OCI-LY1 (cell line): ENCODE data around the gene NBDY.
"Not testable (repeated sequence)": the region's sequence is repeated elsewhere in the genome, so short reads cannot be mapped to it uniquely, and the experiment has no call there.

Experiments used
- H2AFZ ChIP-seq: fragments of 200-600 bp; sonication (generic), shearing (Covaris generic); 2 replicates; pipeline ENCODE4 v1.6.0; 2014; ENCODE audit warnings: antibody characterized with exemption, mild to moderate bottlenecking, low read length
- H3F3A ChIP-seq: fragments of 200-600 bp; sonication (generic), shearing (Covaris generic); 2 replicates; pipeline ENCODE4 v1.6.0; 2014; ENCODE audit warnings: mild to moderate bottlenecking, antibody characterized with exemption, low read length, moderate library complexity; ENCODE audit not compliant: insufficient read depth
- H3K27ac ChIP-seq: fragments of 200-600 bp; sonication (generic); 2 replicates; pipeline ENCODE4 v1.5.1; 2014; ENCODE audit warnings: low read length, mixed run types, mild to moderate bottlenecking, low read depth; ENCODE audit not compliant: poor library complexity, severe bottlenecking
- H3K27me3 ChIP-seq: fragments of 200-600 bp; sonication (generic); 2 replicates; pipeline ENCODE4 v1.6.0; 2014; ENCODE audit warnings: antibody characterized with exemption, mild to moderate bottlenecking, low read length, moderate library complexity; ENCODE audit not compliant: insufficient read depth
- H3K36me3 ChIP-seq: fragments of 200-600 bp; sonication (generic); 2 replicates; pipeline ENCODE4 v1.6.1; 2014; ENCODE audit warnings: mild to moderate bottlenecking, antibody characterized with exemption, low read length, moderate library complexity, mixed read lengths; ENCODE audit not compliant: insufficient read depth
- H3K4me1 ChIP-seq: fragments of 200-600 bp; sonication (generic); 2 replicates; pipeline ENCODE4 v1.5.1; 2014; ENCODE audit warnings: mild to moderate bottlenecking, low read length, moderate library complexity; ENCODE audit not compliant: insufficient read depth, severe bottlenecking
- H3K4me2 ChIP-seq: fragments of 200-600 bp; sonication (generic), shearing (Covaris generic); 2 replicates; pipeline ENCODE4 v1.6.1; 2014; ENCODE audit warnings: low read length
- H3K4me3 ChIP-seq: fragments of 200-600 bp; sonication (generic); 2 replicates; pipeline ENCODE4 v1.5.1; 2014; ENCODE audit warnings: low read length, low read depth, mild to moderate bottlenecking, mixed read lengths; ENCODE audit not compliant: poor library complexity, severe bottlenecking
- H3K79me2 ChIP-seq: fragments of 200-600 bp; shearing (Covaris generic); 2 replicates; pipeline ENCODE4 v1.6.1; 2016; ENCODE audit warnings: mixed run types, low read length, mixed read lengths; ENCODE audit not compliant: insufficient read depth
- H3K9ac ChIP-seq: fragments of 200-600 bp; sonication (generic), shearing (Covaris generic); 2 replicates; pipeline ENCODE4 v1.6.1; 2014; ENCODE audit warnings: mild to moderate bottlenecking, low read length, mixed read lengths
- H3K9me2 ChIP-seq: fragments of 200-600 bp; sonication (generic), shearing (Covaris generic); 2 replicates; pipeline ENCODE4 v1.6.1; 2014; ENCODE audit warnings: low read depth, mild to moderate bottlenecking, low read length, mixed read lengths
- H3K9me3 ChIP-seq: fragments of 200-600 bp; shearing (Covaris generic); 2 replicates; pipeline ENCODE4 v1.6.1; 2014; ENCODE audit warnings: low read length, mixed read lengths
- H4K20me1 ChIP-seq: fragments of 200-600 bp; sonication (generic), shearing (Covaris generic); 2 replicates; pipeline ENCODE4 v1.6.0; 2016; ENCODE audit warnings: mild to moderate bottlenecking, low read length; ENCODE audit not compliant: insufficient read depth
- CTCF ChIP-seq: fragments of 200-600 bp; sonication (generic), shearing (Covaris generic); IDR thresholded peaks from 2 replicates; pipeline ENCODE4 v1.5.1; 2017; ENCODE audit warnings: mild to moderate bottlenecking, antibody characterized with exemption, low read length, moderate library complexity, mixed read lengths
- EZH2 ChIP-seq: fragments of 200-600 bp; sonication (generic), shearing (Covaris generic); IDR thresholded peaks from 2 replicates; pipeline ENCODE4 v1.8.0; 2017; ENCODE audit warnings: borderline replicate concordance, mixed run types, mild to moderate bottlenecking, antibody characterized with exemption, low read length, moderate library complexity, mixed read lengths

Gene NBDY

GRCh38 chrX:56778099-56778923, 49.3 kb downstream of the NBDY start:
- not testable (repeated sequence) for H2AFZ ChIP-seq, H3K27me3 ChIP-seq, H3K79me2 ChIP-seq, H3K9me3 ChIP-seq, H3K9ac ChIP-seq, H3K9me2 ChIP-seq, H3K4me3 ChIP-seq, H4K20me1 ChIP-seq, H3K4me1 ChIP-seq, H3K27ac ChIP-seq, H3K4me2 ChIP-seq, H3F3A ChIP-seq, H3K36me3 ChIP-seq

DNA sequence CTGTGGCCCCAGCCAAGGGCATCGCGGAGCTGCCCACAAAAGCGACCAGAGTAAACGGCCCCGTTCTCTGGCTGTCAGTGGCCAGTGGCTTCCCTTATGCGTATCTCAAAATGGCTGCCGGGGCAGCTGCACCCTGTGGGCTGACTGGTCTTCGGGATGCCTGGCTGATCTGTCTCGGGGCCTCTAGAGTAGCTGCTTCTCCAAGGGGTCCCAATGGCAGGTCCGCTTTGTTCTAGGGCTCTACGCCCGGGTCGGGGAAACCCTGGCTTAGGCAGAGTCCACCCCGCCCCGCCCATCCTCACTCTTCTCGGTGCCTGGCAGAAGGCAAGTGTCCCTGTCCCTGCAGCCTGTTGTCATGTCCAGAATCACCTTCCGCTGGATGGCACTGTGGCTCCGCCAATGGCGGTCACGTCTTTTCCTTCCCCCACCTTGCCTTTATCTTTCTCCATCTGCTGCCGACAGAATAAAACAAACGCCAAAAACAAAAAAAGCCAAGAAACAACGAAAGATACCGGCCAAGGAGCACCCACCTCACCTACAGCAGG, 50.0 kb downstream of the NBDY start:
- H3K9me3 ChIP-seq, H3K4me1 ChIP-seq, H3K27me3 ChIP-seq, H3K79me2 ChIP-seq, H4K20me1 ChIP-seq, H3K36me3 ChIP-seq, H3K4me2 ChIP-seq, H3K4me3 ChIP-seq, H2AFZ ChIP-seq, H3K27ac ChIP-seq, H3F3A ChIP-seq, H3K9ac ChIP-seq, H3K9me2 ChIP-seq: not testable (repeated sequence)

- not testable (repeated sequence) for H3K4me2 ChIP-seq, H3K9ac ChIP-seq
These were observed 51.9 kb downstream of the NBDY start for GRCh38 chrX:56780681-56781649.

DNA sequence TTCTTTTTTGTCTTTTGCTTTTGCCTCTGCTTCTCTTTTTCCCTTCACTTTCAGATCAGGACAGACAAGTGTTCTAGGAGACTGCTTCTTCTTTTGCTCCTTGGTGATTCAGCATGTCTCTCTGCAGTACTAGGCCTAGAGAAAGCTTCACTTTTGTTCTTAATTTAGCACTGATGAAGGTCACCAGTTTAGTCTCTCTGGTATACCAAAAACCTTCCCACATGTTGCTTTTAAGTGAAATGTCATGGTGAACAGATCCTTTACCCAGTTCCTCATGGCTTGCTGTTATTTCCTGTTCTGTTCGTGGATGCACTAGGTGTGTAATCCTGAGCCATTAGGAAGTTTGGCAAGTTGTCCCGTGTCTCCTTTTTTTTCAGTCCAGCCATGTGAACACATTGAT, 53.3 kb downstream of the NBDY start:
- Histone ChIP-seq H2AFZ (no peak overlapping the region), H3K9ac (no peak overlapping the region), H3K36me3 (no peaks in the 10 kb centered on the region), H3F3A (no peaks in the 10 kb centered on the region), H3K9me3 (no peaks in the 10 kb centered on the region), H3K4me1 (no peaks in the 10 kb centered on the region), H3K4me2 (no peak overlapping the region), H3K27me3 (no peaks in the 10 kb centered on the region), H3K79me2 (no peaks in the 10 kb centered on the region), H3K4me3 (no peak overlapping the region), H3K9me2 (no peaks in the 10 kb centered on the region), H4K20me1 (no peaks in the 10 kb centered on the region), H3K27ac (no peak overlapping the region)
- TF ChIP-seq CTCF, result no peak
- no peak for TF ChIP-seq EZH2

More at GRCh38 chrX:56780681-56781649, 51.9 kb downstream of the NBDY start:
- not testable (repeated sequence) for H3F3A ChIP-seq, H2AFZ ChIP-seq, H3K79me2 ChIP-seq, H3K4me3 ChIP-seq, H4K20me1 ChIP-seq, H3K9me3 ChIP-seq, H3K27ac ChIP-seq, H3K36me3 ChIP-seq, H3K9me2 ChIP-seq, H3K27me3 ChIP-seq, H3K4me1 ChIP-seq
